Liver (tissue), 3 donors: Measurements from ENCODE around the gene CSPG4.

Experiments used
- ATF3 ChIP-seq: IDR thresholded peaks from 2 replicates; pipeline ENCODE4 v1.6.1; 2016; ENCODE audit warnings: antibody characterized with exemption
- CTCF ChIP-seq: fragments of 150-350 bp; IDR thresholded peaks from 2 replicates; pipeline ENCODE4 v1.5.1; 2017; ENCODE audit warnings: improper control_type of control experiment, low read depth, low read length; ENCODE audit not compliant: missing input control
- MAX ChIP-seq: IDR thresholded peaks from 2 replicates; pipeline ENCODE4 v1.6.1; 2016; ENCODE audit warnings: antibody characterized with exemption
- RAD21 ChIP-seq, 2 donors: IDR thresholded peaks; 2 replicates each; pipeline ENCODE4 v1.6.1; 2016; ENCODE audit warnings: antibody characterized with exemption in 2 of 2, mild to moderate bottlenecking in 2 of 2
- RXRA ChIP-seq, 2 donors: IDR thresholded peaks; 2 replicates each; pipeline ENCODE4 v1.6.1; 2017 to 2018; ENCODE audit warnings: antibody characterized with exemption in 2 of 2, mild to moderate bottlenecking in 1 of 2
- SP1 ChIP-seq: IDR thresholded peaks from 2 replicates; pipeline ENCODE4 v1.6.1; 2018; ENCODE audit warnings: antibody characterized with exemption, mild to moderate bottlenecking
- TAF1 ChIP-seq: conservative IDR thresholded peaks from 2 replicates; pipeline ENCODE4 v1.6.1; 2016; ENCODE audit warnings: antibody characterized with exemption, mild to moderate bottlenecking
- YY1 ChIP-seq: IDR thresholded peaks from 2 replicates; pipeline ENCODE4 v1.6.1; 2016; ENCODE audit warnings: antibody characterized with exemption, mild to moderate bottlenecking
- ZBTB33 ChIP-seq: IDR thresholded peaks from 2 replicates; pipeline ENCODE4 v1.6.1; 2016; ENCODE audit warnings: antibody characterized with exemption
- TF ChIP-seq, protein P1 (sequence below): IDR thresholded peaks from 2 replicates; pipeline ENCODE4 v1.6.1; 2016; ENCODE audit warnings: antibody characterized with exemption, mild to moderate bottlenecking
- donor health status: healthy.
- donor health status: healthy.

- TF ChIP-seq CTCF = no peak
- TF ChIP-seq MAX = no peak
- TF ChIP-seq RAD21 (IDR thresholded peaks at IDR 0.05) = no peak
- TF ChIP-seq YY1 = no peak
- TF ChIP-seq ZBTB33 = no peak
- no peak for TF ChIP-seq SP1
- no peak for TF ChIP-seq ATF3
- TF ChIP-seq, protein P1, sequence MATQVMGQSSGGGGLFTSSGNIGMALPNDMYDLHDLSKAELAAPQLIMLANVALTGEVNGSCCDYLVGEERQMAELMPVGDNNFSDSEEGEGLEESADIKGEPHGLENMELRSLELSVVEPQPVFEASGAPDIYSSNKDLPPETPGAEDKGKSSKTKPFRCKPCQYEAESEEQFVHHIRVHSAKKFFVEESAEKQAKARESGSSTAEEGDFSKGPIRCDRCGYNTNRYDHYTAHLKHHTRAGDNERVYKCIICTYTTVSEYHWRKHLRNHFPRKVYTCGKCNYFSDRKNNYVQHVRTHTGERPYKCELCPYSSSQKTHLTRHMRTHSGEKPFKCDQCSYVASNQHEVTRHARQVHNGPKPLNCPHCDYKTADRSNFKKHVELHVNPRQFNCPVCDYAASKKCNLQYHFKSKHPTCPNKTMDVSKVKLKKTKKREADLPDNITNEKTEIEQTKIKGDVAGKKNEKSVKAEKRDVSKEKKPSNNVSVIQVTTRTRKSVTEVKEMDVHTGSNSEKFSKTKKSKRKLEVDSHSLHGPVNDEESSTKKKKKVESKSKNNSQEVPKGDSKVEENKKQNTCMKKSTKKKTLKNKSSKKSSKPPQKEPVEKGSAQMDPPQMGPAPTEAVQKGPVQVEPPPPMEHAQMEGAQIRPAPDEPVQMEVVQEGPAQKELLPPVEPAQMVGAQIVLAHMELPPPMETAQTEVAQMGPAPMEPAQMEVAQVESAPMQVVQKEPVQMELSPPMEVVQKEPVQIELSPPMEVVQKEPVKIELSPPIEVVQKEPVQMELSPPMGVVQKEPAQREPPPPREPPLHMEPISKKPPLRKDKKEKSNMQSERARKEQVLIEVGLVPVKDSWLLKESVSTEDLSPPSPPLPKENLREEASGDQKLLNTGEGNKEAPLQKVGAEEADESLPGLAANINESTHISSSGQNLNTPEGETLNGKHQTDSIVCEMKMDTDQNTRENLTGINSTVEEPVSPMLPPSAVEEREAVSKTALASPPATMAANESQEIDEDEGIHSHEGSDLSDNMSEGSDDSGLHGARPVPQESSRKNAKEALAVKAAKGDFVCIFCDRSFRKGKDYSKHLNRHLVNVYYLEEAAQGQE = no peak
- TF ChIP-seq TAF1 = no peak
- no peak for TF ChIP-seq RXRA (IDR thresholded peaks at IDR 0.05)
Measured at GRCh38 chr15:75687486-75688277, 25.0 kb downstream of the CSPG4 start.
